Tibial nerve (tissue), 4 donors: Measurements from ENCODE around the gene CCDC24.

Experiments
- EP300 ChIP-seq, 2 donors: sonication (generic); formaldehyde crosslinking; IDR thresholded peaks; one replicate each; pipeline ENCODE4 v1.6.1; 2017; ENCODE audit warnings: antibody characterized with exemption in 2 of 2, mild to moderate bottlenecking in 1 of 2
- POLR2A ChIP-seq, 2 donors: fragments of 450-650 bp; IDR thresholded peaks; one replicate each; pipeline ENCODE4 v1.6.1; 2017; ENCODE audit warnings: antibody characterized with exemption in 2 of 2, mild to moderate bottlenecking in 2 of 2, moderate library complexity in 2 of 2
- TF ChIP-seq, protein P1 (sequence below), 5 experiments: fragments of 200-600 bp in 3 of 5; fragments of 450-650 bp in 2 of 5; sonication (generic) in 3 of 5; IDR thresholded peaks; one replicate each; pipeline ENCODE4 v1.5.1; 2016 to 2019; ENCODE audit warnings: antibody characterized with exemption in 5 of 5, mild to moderate bottlenecking in 3 of 5, moderate library complexity in 2 of 5

- TF ChIP-seq POLR2A (IDR thresholded peaks at IDR 0.05) (no peak), EP300 (IDR thresholded peaks at IDR 0.05) (no peak)
- TF ChIP-seq, protein P1, sequence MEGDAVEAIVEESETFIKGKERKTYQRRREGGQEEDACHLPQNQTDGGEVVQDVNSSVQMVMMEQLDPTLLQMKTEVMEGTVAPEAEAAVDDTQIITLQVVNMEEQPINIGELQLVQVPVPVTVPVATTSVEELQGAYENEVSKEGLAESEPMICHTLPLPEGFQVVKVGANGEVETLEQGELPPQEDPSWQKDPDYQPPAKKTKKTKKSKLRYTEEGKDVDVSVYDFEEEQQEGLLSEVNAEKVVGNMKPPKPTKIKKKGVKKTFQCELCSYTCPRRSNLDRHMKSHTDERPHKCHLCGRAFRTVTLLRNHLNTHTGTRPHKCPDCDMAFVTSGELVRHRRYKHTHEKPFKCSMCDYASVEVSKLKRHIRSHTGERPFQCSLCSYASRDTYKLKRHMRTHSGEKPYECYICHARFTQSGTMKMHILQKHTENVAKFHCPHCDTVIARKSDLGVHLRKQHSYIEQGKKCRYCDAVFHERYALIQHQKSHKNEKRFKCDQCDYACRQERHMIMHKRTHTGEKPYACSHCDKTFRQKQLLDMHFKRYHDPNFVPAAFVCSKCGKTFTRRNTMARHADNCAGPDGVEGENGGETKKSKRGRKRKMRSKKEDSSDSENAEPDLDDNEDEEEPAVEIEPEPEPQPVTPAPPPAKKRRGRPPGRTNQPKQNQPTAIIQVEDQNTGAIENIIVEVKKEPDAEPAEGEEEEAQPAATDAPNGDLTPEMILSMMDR (IDR thresholded peaks at IDR 0.05) = no peak
Measured at GRCh38 chr1:43960798-43961197, 30.6 kb upstream of the CCDC24 start.
